Cerebellar nuclear complex (tissue), 1 donor: ENCODE data around the gene APOC3.
"Not testable (repeated sequence)": the region's sequence is repeated elsewhere in the genome, so short reads cannot be mapped to it uniquely, and the experiment has no call there.

Experiments
- DNase-seq, 2 experiments: peaks; one replicate each; lab custom pipeline; 2025; lab: John Stamatoyannopoulos, UW

The APOC3 gene

GRCh38 chr11:116829525-116830183 lies at the start of gene APOC3:
Gene APOC3, plus strand, starts transcription at chr11:116829907. Its CDS starts 676 bp downstream, at chr11:116830583.
- DNase-seq: no peak

- no peak for DNase-seq
Measured at GRCh38 chr11:116782728-116783127, 47.0 kb upstream of the APOC3 start.

- no peak for DNase-seq
Measured at GRCh38 chr11:116786326-116786725, 43.4 kb upstream of the APOC3 start.

GRCh38 chr11:116786966-116787365 lies 42.7 kb upstream of the APOC3 start:
- DNase-seq: no peak

GRCh38 chr11:116787436-116787785 lies 42.3 kb upstream of the APOC3 start:
- no peak for DNase-seq

- peak in 1 of 2 experiments; percentile 29 for DNase-seq
Measured at GRCh38 chr11:116787786-116788486, 41.8 kb upstream of the APOC3 start, which contains the start of gene ZPR1. Gene ZPR1, minus strand, starts transcription at chr11:116788023. Its CDS starts 33 bp downstream, at chr11:116787990.

- no peak for DNase-seq
Measured at GRCh38 chr11:116788534-116788933, 41.2 kb upstream of the APOC3 start.

GRCh38 chr11:116788975-116789374 lies 40.7 kb upstream of the APOC3 start:
- DNase-seq: no peak

GRCh38 chr11:116790167-116791001 lies 39.3 kb upstream of the APOC3 start:
- no peak for DNase-seq

GRCh38 chr11:116791002-116791812 lies 38.5 kb upstream of the APOC3 start:
- peak in 1 of 2 experiments; percentile 46 for DNase-seq

- DNase-seq: no peak
Measured at GRCh38 chr11:116791813-116792143, 37.9 kb upstream of the APOC3 start, which contains the start of gene APOA5. Gene APOA5, minus strand, starts transcription at chr11:116791879. Its CDS starts 19 bp downstream, at chr11:116791860.

- no peak for DNase-seq
Measured at GRCh38 chr11:116792144-116792868, 37.4 kb upstream of the APOC3 start.

- no peak for DNase-seq
Measured at GRCh38 chr11:116792869-116793771, 36.6 kb upstream of the APOC3 start.

GRCh38 chr11:116793772-116794097 lies 36.0 kb upstream of the APOC3 start:
- DNase-seq: no peak

- DNase-seq: no peak
Measured at GRCh38 chr11:116794851-116795250, 34.9 kb upstream of the APOC3 start.

- no peak for DNase-seq
Measured at GRCh38 chr11:116796548-116796947, 33.2 kb upstream of the APOC3 start.

- DNase-seq: no peak
Measured at GRCh38 chr11:116797816-116798215, 31.9 kb upstream of the APOC3 start.

- DNase-seq: no peak
Measured at GRCh38 chr11:116798368-116798767, 31.3 kb upstream of the APOC3 start.

- DNase-seq: no peak
Measured at GRCh38 chr11:116800610-116801009, 29.1 kb upstream of the APOC3 start.

GRCh38 chr11:116801662-116802061 lies 28.0 kb upstream of the APOC3 start:
- not testable (repeated sequence) for DNase-seq
